HepG2 (cell line): ENCODE data around the gene GATA3. TPM values are rescaled to one million over a fixed set of nuclear protein-coding genes. Genes with fewer than 3 reads are reported as not detected.

Experiments
- ATAC-seq: fragments of 200-7000 bp; cut with Tn5 transposase; 3 replicates; pipeline ENCODE4 v1.9.1; 2020; ENCODE audit warnings: mild to moderate bottlenecking, moderate library complexity
- BruUV-seq: library from RNA; stranded (reverse); fragments of 400-500 nt; replicated peaks from 2 replicates; lab custom pipeline; 2021; lab: Mats Ljungman, UMichigan
- CTCF ChIA-PET: fragments of 300-600 bp; formaldehyde crosslinking; extraction: SDS; loops from one replicate; lab custom pipeline; 2021; ENCODE audit warnings: low total read pairs, inconsistent platforms, low intra/inter-chr PET ratio; lab: Yijun Ruan, JAX
- POLR2A ChIA-PET: fragments of 350-600 bp; sonication (Branson Sonifier 250); formaldehyde crosslinking; loops from one replicate; lab custom pipeline; 2020; ENCODE audit warnings: antibody characterized with exemption, inconsistent platforms; lab: Yijun Ruan, JAX
- DNase-seq: peaks from one replicate; pipeline ENCODE4 v3.0.0-alpha.2; 2015; ENCODE audit warnings: low spot score
- FAIRE-seq: peaks from 3 replicates; lab custom pipeline; 2011; peaks lifted over from hg19 to GRCh38; lab: Jason Lieb, UNC
- H2AFZ ChIP-seq: one replicate; pipeline ENCODE4 v1.6.1; 2011; ENCODE audit warnings: low read length, inconsistent platforms
- H3K27ac ChIP-seq: fragments of 300-600 bp; 3 replicates; pipeline ENCODE4 v1.8.0; 2011; ENCODE audit warnings: mixed run types, mild to moderate bottlenecking, mixed read lengths, low read length, inconsistent platforms; ENCODE audit not compliant: insufficient read depth; ENCODE audit errors: extremely low read length
- H3K27me3 ChIP-seq, 2 experiments: fragments of 200-600 bp in 1 of 2; 2 replicates in 1 of 2; 3 replicates in 1 of 2; pipeline versions ENCODE4 v1.6.0 to v1.8.0; 2011; ENCODE audit warnings: low read length in 2 of 2, mild to moderate bottlenecking in 2 of 2, moderate library complexity in 2 of 2, inconsistent platforms in 1 of 2; ENCODE audit not compliant: insufficient read depth in 2 of 2, control insufficient read depth in 1 of 2
- H3K36me3 ChIP-seq, 2 experiments: fragments of 200-600 bp in 1 of 2; replicated peaks in 1 of 2; 2 replicates in 1 of 2; 3 replicates in 1 of 2; pipeline versions ENCODE4 v1.5.1 to v1.8.0; 2011; ENCODE audit warnings: low read length in 2 of 2, inconsistent platforms in 1 of 2; ENCODE audit not compliant: insufficient read depth in 2 of 2, control insufficient read depth in 1 of 2
- H3K4me1 ChIP-seq: 2 replicates; pipeline ENCODE4 v1.5.1; 2012; ENCODE audit warnings: low read length, inconsistent platforms; ENCODE audit not compliant: insufficient read depth
- H3K4me2 ChIP-seq: 2 replicates; pipeline ENCODE4 v1.6.0; 2011; ENCODE audit warnings: low read depth, low read length, inconsistent platforms
- H3K4me3 ChIP-seq, 3 experiments: fragments of 200-600 bp in 1 of 3; sonication (generic), shearing (Covaris generic) in 1 of 3; replicated peaks in 1 of 3; 2 replicates each; pipeline ENCODE4 v1.5.1; 2011 to 2016; ENCODE audit warnings: low read length in 3 of 3, inconsistent platforms in 2 of 3, low read depth in 2 of 3, mild to moderate bottlenecking in 2 of 3, control low read depth in 1 of 3, mixed read lengths in 1 of 3; ENCODE audit not compliant: insufficient read depth in 1 of 3
- H3K79me2 ChIP-seq: one replicate; pipeline ENCODE4 v1.6.1; 2011; ENCODE audit warnings: low read length, inconsistent platforms; ENCODE audit not compliant: insufficient read depth
- H3K9ac ChIP-seq: 2 replicates; pipeline ENCODE4 v1.6.0; 2011; ENCODE audit warnings: mild to moderate bottlenecking, low read depth, low read length, inconsistent platforms; ENCODE audit not compliant: insufficient read depth
- H3K9me3 ChIP-seq: 2 replicates; pipeline ENCODE4 v1.5.1; 2012; ENCODE audit warnings: mild to moderate bottlenecking, low read length
- H4K20me1 ChIP-seq: 2 replicates; pipeline ENCODE4 v1.6.0; 2011; ENCODE audit warnings: inconsistent platforms, mild to moderate bottlenecking, low read length, moderate library complexity; ENCODE audit not compliant: insufficient read depth
- JUNB ChIP-seq: sonication (generic); formaldehyde crosslinking; IDR thresholded peaks from 2 replicates; pipeline ENCODE4 v1.8.0; 2022; ENCODE audit warnings: missing genetic modification reagents, mild to moderate bottlenecking, borderline replicate concordance
- NCOA5 ChIP-seq: sonication (generic); formaldehyde crosslinking; IDR thresholded peaks from 2 replicates; pipeline ENCODE4 v1.4.0; 2020; ENCODE audit warnings: missing genetic modification reagents
- PAX8 ChIP-seq: sonication (generic); formaldehyde crosslinking; IDR thresholded peaks from 2 replicates; pipeline ENCODE4 v1.8.0; 2022; ENCODE audit warnings: mild to moderate bottlenecking, missing genetic modification reagents, borderline replicate concordance
- SRSF1 ChIP-seq: fragments of 200-400 bp; formaldehyde crosslinking; optimal IDR thresholded peaks from 2 replicates; pipeline ENCODE3; 2017; ENCODE audit warnings: mild to moderate bottlenecking, low read depth, low read length, moderate library complexity
- ZIK1 ChIP-seq: sonication (generic); formaldehyde crosslinking; IDR thresholded peaks from 2 replicates; pipeline ENCODE4 v1.5.0; 2020; ENCODE audit warnings: mild to moderate bottlenecking, low read depth, missing genetic modification reagents, borderline replicate concordance
- ZNF124 ChIP-seq: sonication (generic); formaldehyde crosslinking; IDR thresholded peaks from 2 replicates; pipeline ENCODE4 v1.4.0; 2020; ENCODE audit warnings: missing genetic modification reagents
- ZNF30 ChIP-seq: sonication (generic); formaldehyde crosslinking; IDR thresholded peaks from 2 replicates; pipeline ENCODE4 v1.5.0; 2020; ENCODE audit warnings: mild to moderate bottlenecking, missing genetic modification reagents
- ZNF564 ChIP-seq: sonication (generic); formaldehyde crosslinking; IDR thresholded peaks from 2 replicates; pipeline ENCODE4 v1.8.1; 2023; ENCODE audit warnings: mild to moderate bottlenecking, missing genetic modification reagents
- ZNF569 ChIP-seq: sonication (generic); formaldehyde crosslinking; IDR thresholded peaks from 2 replicates; pipeline ENCODE4 v1.5.0; 2020; ENCODE audit warnings: mild to moderate bottlenecking, missing genetic modification reagents, moderate library complexity, borderline replicate concordance
- ZNF83 ChIP-seq: sonication (generic); formaldehyde crosslinking; IDR thresholded peaks from 2 replicates; pipeline ENCODE4 v1.4.0; 2020; ENCODE audit warnings: missing genetic modification reagents, mild to moderate bottlenecking, borderline replicate concordance
- WGBS: methylation state at CpG from one replicate; pipeline ENCODE4 v1.1.6; 2017; ENCODE audit warnings: low lambda C conversion rate; 5-methylcytosine and 5-hydroxymethylcytosine counted together
- in situ Hi-C: cut with HindIII; loops from 2 replicates; pipeline ENCODE4 v1.10.0; 2017; ENCODE audit warnings: low pct_unique_long_range_greater_than_20kb; ENCODE audit not compliant: extremely low pct_ligation_motif_present
- intact Hi-C: fragments of 100-400 bp; cut with micrococcal nuclease; formaldehyde crosslinking; loops from one replicate; pipeline ENCODE4 v1.10.0; 2022; ENCODE audit not compliant: unreplicated experiment
- polyA plus RNA-seq, 8 experiments: library from polyadenylated mRNA; depleted of rRNA in 3 of 8; stranded (reverse) in 7 of 8; unstranded in 1 of 8; fragments of >200 nt; fragmentation: Illumina TruSeq in 4 of 8; extraction: Trizol in 4 of 8; gene quantifications; 2 replicates each; pipeline versions ENCODE4 v1.2.1 to v1.2.3, GENCODE V29; 2011 to 2016; ENCODE audit warnings: low read depth in 4 of 8, missing spikeins in 1 of 8, mixed read lengths in 1 of 8; ENCODE audit not compliant: insufficient read depth in 1 of 8
- total RNA-seq, 5 experiments: library from RNA; depleted of rRNA; stranded (reverse); fragments of >200 nt; fragmentation: Illumina TruSeq; extraction: Trizol; gene quantifications; 2 replicates each; pipeline ENCODE4 v1.2.3, GENCODE V29; 2016; ENCODE audit warnings: low read depth in 1 of 5
- TF ChIP-seq, protein P1 (sequence below): sonication (generic); formaldehyde crosslinking; IDR thresholded peaks from 2 replicates; pipeline ENCODE4 v1.5.0; 2020; ENCODE audit warnings: mild to moderate bottlenecking, missing genetic modification reagents, borderline replicate concordance
- TF ChIP-seq, protein P2 (sequence below): sonication (generic); formaldehyde crosslinking; IDR thresholded peaks from 2 replicates; pipeline ENCODE4 v1.5.1; 2020; ENCODE audit warnings: missing genetic modification reagents, mild to moderate bottlenecking, borderline replicate concordance
- TF ChIP-seq, protein P3 (sequence below): sonication (generic); formaldehyde crosslinking; IDR thresholded peaks from 2 replicates; pipeline ENCODE4 v1.8.0; 2022; ENCODE audit warnings: low read depth, missing genetic modification reagents

Gene GATA3
- total and polyA plus RNA-seq, 2 of the 13 experiments (the other 11 are each of a cell fraction or from before 2014, with no cell fraction given) = not detected

DNA sequence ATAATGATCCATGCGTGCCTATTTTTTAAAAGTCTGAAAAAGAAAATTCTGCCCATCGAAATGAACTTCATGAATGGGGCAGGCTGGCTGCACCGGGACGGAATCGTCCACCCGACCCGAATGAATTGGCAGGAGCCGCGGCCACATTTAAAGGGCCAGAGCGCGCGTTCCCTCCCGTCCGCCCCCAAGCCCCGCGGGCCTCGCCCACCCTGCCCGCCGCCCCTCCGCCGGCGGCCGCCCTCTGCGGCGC, 319 bp upstream of the GATA3 start:
- DNase-seq (no peak), FAIRE-seq (no peak), ATAC-seq (no peak)
- H3K4me3 ChIP-seq = no peak overlapping the region
- intact Hi-C loops = no loop called here
- H3K9me3 ChIP-seq = no peaks in the 10 kb centered on the region
- no TSS peak for BruUV-seq
- H3K27me3 ChIP-seq = peaks cover 11 to 80% of the 10 kb centered on the region in 2 experiments
- in situ Hi-C loops = no loop called here
- peaks cover 12% of the 10 kb centered on the region; the same call in 1 of the 2 replicates for H3K4me1 ChIP-seq
- peaks cover 19% of the 10 kb centered on the region; the same call in 1 of the 2 replicates for H4K20me1 ChIP-seq
- H3K36me3 ChIP-seq = no peaks in the 10 kb centered on the region
- WGBS = 3% methylated on average over 7 of the region's 25 CpGs
- CTCF ChIA-PET = no interaction called here
- H3K9ac ChIP-seq = no peak overlapping the region
- H3K4me2 ChIP-seq = no peak overlapping the region
- H2AFZ ChIP-seq = no peak overlapping the region
- no peak overlapping the region for H3K27ac ChIP-seq
- POLR2A ChIA-PET = no interaction called here
- H3K79me2 ChIP-seq = no peaks in the 10 kb centered on the region
- TF ChIP-seq ZNF30 (CRISPR knock-in tag) = no peak
- TF ChIP-seq PAX8 = no peak
- TF ChIP-seq, protein P1, sequence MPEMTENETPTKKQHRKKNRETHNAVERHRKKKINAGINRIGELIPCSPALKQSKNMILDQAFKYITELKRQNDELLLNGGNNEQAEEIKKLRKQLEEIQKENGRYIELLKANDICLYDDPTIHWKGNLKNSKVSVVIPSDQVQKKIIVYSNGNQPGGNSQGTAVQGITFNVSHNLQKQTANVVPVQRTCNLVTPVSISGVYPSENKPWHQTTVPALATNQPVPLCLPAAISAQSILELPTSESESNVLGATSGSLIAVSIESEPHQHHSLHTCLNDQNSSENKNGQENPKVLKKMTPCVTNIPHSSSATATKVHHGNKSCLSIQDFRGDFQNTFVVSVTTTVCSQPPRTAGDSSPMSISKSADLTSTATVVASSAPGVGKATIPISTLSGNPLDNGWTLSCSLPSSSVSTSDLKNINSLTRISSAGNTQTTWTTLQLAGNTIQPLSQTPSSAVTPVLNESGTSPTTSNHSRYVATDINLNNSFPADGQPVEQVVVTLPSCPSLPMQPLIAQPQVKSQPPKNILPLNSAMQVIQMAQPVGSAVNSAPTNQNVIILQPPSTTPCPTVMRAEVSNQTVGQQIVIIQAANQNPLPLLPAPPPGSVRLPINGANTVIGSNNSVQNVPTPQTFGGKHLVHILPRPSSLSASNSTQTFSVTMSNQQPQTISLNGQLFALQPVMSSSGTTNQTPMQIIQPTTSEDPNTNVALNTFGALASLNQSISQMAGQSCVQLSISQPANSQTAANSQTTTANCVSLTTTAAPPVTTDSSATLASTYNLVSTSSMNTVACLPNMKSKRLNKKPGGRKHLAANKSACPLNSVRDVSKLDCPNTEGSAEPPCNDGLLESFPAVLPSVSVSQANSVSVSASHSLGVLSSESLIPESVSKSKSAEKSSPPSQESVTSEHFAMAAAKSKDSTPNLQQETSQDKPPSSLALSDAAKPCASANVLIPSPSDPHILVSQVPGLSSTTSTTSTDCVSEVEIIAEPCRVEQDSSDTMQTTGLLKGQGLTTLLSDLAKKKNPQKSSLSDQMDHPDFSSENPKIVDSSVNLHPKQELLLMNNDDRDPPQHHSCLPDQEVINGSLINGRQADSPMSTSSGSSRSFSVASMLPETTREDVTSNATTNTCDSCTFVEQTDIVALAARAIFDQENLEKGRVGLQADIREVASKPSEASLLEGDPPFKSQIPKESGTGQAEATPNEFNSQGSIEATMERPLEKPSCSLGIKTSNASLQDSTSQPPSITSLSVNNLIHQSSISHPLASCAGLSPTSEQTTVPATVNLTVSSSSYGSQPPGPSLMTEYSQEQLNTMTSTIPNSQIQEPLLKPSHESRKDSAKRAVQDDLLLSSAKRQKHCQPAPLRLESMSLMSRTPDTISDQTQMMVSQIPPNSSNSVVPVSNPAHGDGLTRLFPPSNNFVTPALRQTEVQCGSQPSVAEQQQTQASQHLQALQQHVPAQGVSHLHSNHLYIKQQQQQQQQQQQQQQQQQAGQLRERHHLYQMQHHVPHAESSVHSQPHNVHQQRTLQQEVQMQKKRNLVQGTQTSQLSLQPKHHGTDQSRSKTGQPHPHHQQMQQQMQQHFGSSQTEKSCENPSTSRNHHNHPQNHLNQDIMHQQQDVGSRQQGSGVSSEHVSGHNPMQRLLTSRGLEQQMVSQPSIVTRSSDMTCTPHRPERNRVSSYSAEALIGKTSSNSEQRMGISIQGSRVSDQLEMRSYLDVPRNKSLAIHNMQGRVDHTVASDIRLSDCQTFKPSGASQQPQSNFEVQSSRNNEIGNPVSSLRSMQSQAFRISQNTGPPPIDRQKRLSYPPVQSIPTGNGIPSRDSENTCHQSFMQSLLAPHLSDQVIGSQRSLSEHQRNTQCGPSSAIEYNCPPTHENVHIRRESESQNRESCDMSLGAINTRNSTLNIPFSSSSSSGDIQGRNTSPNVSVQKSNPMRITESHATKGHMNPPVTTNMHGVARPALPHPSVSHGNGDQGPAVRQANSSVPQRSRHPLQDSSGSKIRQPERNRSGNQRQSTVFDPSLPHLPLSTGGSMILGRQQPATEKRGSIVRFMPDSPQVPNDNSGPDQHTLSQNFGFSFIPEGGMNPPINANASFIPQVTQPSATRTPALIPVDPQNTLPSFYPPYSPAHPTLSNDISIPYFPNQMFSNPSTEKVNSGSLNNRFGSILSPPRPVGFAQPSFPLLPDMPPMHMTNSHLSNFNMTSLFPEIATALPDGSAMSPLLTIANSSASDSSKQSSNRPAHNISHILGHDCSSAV (CRISPR knock-in tag) = no peak
- TF ChIP-seq ZNF569 (CRISPR knock-in tag) = no peak
- TF ChIP-seq, protein P2, sequence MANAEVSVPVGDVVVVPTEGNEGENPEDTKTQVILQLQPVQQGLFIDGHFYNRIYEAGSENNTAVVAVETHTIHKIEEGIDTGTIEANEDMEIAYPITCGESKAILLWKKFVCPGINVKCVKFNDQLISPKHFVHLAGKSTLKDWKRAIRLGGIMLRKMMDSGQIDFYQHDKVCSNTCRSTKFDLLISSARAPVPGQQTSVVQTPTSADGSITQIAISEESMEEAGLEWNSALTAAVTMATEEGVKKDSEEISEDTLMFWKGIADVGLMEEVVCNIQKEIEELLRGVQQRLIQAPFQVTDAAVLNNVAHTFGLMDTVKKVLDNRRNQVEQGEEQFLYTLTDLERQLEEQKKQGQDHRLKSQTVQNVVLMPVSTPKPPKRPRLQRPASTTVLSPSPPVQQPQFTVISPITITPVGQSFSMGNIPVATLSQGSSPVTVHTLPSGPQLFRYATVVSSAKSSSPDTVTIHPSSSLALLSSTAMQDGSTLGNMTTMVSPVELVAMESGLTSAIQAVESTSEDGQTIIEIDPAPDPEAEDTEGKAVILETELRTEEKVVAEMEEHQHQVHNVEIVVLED (CRISPR knock-in tag) = no peak
- TF ChIP-seq ZNF124 (CRISPR knock-in tag) = no peak
- TF ChIP-seq JUNB (CRISPR knock-in tag) = no peak
- TF ChIP-seq, protein P3, sequence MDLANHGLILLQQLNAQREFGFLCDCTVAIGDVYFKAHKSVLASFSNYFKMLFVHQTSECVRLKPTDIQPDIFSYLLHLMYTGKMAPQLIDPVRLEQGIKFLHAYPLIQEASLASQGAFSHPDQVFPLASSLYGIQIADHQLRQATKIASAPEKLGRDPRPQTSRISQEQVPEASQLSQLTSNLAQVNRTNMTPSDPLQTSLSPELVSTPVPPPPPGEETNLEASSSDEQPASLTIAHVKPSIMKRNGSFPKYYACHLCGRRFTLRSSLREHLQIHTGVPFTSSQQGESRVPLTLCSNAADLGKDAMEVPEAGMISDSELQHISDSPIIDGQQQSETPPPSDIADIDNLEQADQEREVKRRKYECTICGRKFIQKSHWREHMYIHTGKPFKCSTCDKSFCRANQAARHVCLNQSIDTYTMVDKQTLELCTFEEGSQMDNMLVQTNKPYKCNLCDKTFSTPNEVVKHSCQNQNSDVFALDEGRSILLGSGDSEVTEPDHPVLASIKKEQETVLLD (CRISPR knock-in tag) = no peak
- TF ChIP-seq ZNF83 (CRISPR knock-in tag) = no peak
- TF ChIP-seq SRSF1 = no peak
- TF ChIP-seq ZIK1 = no peak
- TF ChIP-seq ZNF564 = no peak
- no peak for TF ChIP-seq NCOA5 (CRISPR knock-in tag)
